Astrocyte (in vitro differentiated cells and primary cell): ENCODE results near the gene NAALADL2. TPM values are rescaled to one million over a fixed set of nuclear protein-coding genes. Genes with fewer than 3 reads are reported as not detected.

ENCODE experiments used
- DNase-seq: peaks from one replicate; pipeline ENCODE4 v3.0.0-alpha.2; 2010; ENCODE audit warnings: low read depth
- FAIRE-seq: peaks from 2 replicates; lab custom pipeline; 2011; peaks lifted over from hg19 to GRCh38; lab: Jason Lieb, UNC
- H2AFZ ChIP-seq: 2 replicates; pipeline ENCODE4 v1.6.0; 2012; ENCODE audit warnings: low read depth, low read length, inconsistent platforms
- H3K27ac ChIP-seq: 2 replicates; pipeline ENCODE4 v1.5.1; 2011; ENCODE audit warnings: low read depth, low read length, inconsistent platforms
- H3K27me3 ChIP-seq: 2 replicates; pipeline ENCODE4 v1.6.0; 2011; ENCODE audit warnings: low read length, inconsistent platforms; ENCODE audit not compliant: insufficient read depth
- H3K36me3 ChIP-seq: 2 replicates; pipeline ENCODE4 v1.5.1; 2011; ENCODE audit warnings: low read length, inconsistent platforms; ENCODE audit not compliant: insufficient read depth
- H3K4me1 ChIP-seq: 2 replicates; pipeline ENCODE4 v1.5.1; 2011; ENCODE audit warnings: low read length, inconsistent platforms; ENCODE audit not compliant: insufficient read depth
- H3K4me2 ChIP-seq: 2 replicates; pipeline ENCODE4 v1.6.0; 2012; ENCODE audit warnings: low read length, inconsistent platforms
- H3K4me3 ChIP-seq: 2 replicates; pipeline ENCODE4 v1.5.1; 2011; ENCODE audit warnings: low read depth, mild to moderate bottlenecking, low read length, inconsistent platforms; ENCODE audit not compliant: insufficient read depth
- H3K79me2 ChIP-seq: 2 replicates; pipeline ENCODE4 v1.6.0; 2012; ENCODE audit warnings: mild to moderate bottlenecking, low read length, inconsistent platforms; ENCODE audit not compliant: insufficient read depth
- H3K9ac ChIP-seq: 2 replicates; pipeline ENCODE4 v1.6.0; 2012; ENCODE audit warnings: mild to moderate bottlenecking, low read length, inconsistent platforms
- H3K9me3 ChIP-seq: 2 replicates; pipeline ENCODE4 v1.5.1; 2012; ENCODE audit warnings: low read depth, mild to moderate bottlenecking, low read length, inconsistent platforms; ENCODE audit not compliant: insufficient read depth
- H4K20me1 ChIP-seq: 2 replicates; pipeline ENCODE4 v1.6.0; 2012; ENCODE audit warnings: low read length, inconsistent platforms; ENCODE audit not compliant: insufficient read depth
- H3K27ac Mint-ChIP-seq: one replicate; pipeline ENCODE4 v1.8.0; 2021; ENCODE audit warnings: mild to moderate bottlenecking, mixed read lengths; ENCODE audit not compliant: unreplicated experiment
- H3K27me3 Mint-ChIP-seq: one replicate; pipeline ENCODE4 v1.8.0; 2021; ENCODE audit warnings: low read depth, mixed read lengths; ENCODE audit not compliant: unreplicated experiment
- H3K36me3 Mint-ChIP-seq: one replicate; pipeline ENCODE4 v1.8.0; 2021; ENCODE audit warnings: low read depth, mixed read lengths; ENCODE audit not compliant: unreplicated experiment
- H3K4me1 Mint-ChIP-seq: one replicate; pipeline ENCODE4 v1.8.0; 2021; ENCODE audit warnings: low read depth, mixed read lengths; ENCODE audit not compliant: unreplicated experiment
- H3K4me3 Mint-ChIP-seq: one replicate; pipeline ENCODE4 v1.8.0; 2021; ENCODE audit warnings: mild to moderate bottlenecking, moderate library complexity, mixed read lengths; ENCODE audit not compliant: unreplicated experiment
- H3K9me3 Mint-ChIP-seq: one replicate; pipeline ENCODE4 v1.8.0; 2021; ENCODE audit warnings: mild to moderate bottlenecking, mixed read lengths; ENCODE audit not compliant: unreplicated experiment
- EZH2 ChIP-seq: IDR thresholded peaks from 2 replicates; pipeline ENCODE4 v1.6.1; 2012; ENCODE audit warnings: mild to moderate bottlenecking, low read length, inconsistent platforms; ENCODE audit not compliant: insufficient read depth
- total RNA-seq: library from RNA; stranded (reverse); gene quantifications from 2 replicates; pipeline ENCODE4 v1.2.1, GENCODE V29; 2021
- TF ChIP-seq, protein P1 (sequence below): IDR thresholded peaks from 2 replicates; pipeline ENCODE4 v1.5.1; 2011; ENCODE audit warnings: low read depth, mild to moderate bottlenecking, inconsistent platforms, low read length, moderate library complexity; ENCODE audit not compliant: insufficient read depth

The NAALADL2 gene
- total RNA-seq, 1 donor from 2014 or later = 2.7 TPM

DNA sequence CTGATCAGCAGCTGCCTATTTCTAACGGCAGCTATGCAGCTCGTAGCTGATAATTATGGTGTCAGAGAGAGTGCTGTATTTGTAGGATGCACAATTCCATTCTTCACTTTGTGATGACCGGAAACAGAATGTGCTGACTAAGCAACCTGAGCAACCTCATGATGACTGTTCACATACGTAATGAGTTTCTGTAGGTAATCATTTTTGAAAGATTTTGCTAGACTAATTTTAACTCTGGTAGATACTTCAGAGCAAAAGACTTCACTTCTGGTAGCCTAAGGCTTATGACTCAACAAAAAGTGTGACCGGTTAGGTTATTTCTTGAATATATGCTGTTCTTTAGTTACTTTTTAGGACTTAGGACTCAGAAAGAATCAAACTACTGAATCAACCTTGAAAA, 567.7 kb downstream of the NAALADL2 start:
- no peak for FAIRE-seq
- Mint-ChIP-seq H3K9me3 (no peaks in the 10 kb centered on the region), H3K36me3 (no peaks in the 10 kb centered on the region), H3K27ac (peak overlapping the region; percentile 80), H3K4me3 (no peak overlapping the region), H3K4me1 (peaks cover 10% of the 10 kb centered on the region), H3K27me3 (no peaks in the 10 kb centered on the region)
- no peaks in the 10 kb centered on the region for H3K79me2 ChIP-seq
- no peaks in the 10 kb centered on the region for H3K27me3 ChIP-seq
- DNase-seq = peak; percentile 49
- H3K36me3 ChIP-seq = no peaks in the 10 kb centered on the region
- TF ChIP-seq, protein P1, sequence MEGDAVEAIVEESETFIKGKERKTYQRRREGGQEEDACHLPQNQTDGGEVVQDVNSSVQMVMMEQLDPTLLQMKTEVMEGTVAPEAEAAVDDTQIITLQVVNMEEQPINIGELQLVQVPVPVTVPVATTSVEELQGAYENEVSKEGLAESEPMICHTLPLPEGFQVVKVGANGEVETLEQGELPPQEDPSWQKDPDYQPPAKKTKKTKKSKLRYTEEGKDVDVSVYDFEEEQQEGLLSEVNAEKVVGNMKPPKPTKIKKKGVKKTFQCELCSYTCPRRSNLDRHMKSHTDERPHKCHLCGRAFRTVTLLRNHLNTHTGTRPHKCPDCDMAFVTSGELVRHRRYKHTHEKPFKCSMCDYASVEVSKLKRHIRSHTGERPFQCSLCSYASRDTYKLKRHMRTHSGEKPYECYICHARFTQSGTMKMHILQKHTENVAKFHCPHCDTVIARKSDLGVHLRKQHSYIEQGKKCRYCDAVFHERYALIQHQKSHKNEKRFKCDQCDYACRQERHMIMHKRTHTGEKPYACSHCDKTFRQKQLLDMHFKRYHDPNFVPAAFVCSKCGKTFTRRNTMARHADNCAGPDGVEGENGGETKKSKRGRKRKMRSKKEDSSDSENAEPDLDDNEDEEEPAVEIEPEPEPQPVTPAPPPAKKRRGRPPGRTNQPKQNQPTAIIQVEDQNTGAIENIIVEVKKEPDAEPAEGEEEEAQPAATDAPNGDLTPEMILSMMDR = no peak
- no peak for TF ChIP-seq EZH2
- no peak overlapping the region for H2AFZ ChIP-seq
- H3K27ac ChIP-seq = no peak overlapping the region
- no peaks in the 10 kb centered on the region for H3K9me3 ChIP-seq
- peaks cover 8% of the 10 kb centered on the region for H3K4me1 ChIP-seq
- H3K4me2 ChIP-seq = no peak overlapping the region
- no peak overlapping the region for H3K9ac ChIP-seq
- H3K4me3 ChIP-seq = no peak overlapping the region
- H4K20me1 ChIP-seq = no peaks in the 10 kb centered on the region

DNA sequence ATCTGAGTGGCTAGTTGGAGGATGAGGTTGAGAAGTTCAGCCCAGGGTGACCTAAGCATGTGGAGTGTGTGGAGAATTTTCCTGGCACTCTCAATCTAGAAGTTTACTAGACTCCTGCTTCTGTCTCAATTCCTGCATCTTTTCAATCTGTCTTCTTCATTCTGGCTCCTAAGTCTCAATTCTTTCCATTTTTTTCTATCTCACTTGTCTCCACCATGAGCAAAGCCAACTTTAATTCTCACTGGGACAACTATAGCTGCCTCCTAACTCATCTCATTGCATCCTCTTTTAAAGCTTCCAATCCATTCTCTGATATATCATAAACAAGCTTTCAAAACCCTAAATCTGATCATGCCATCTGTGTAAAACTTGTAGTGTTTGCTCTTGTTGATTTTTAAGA, 569.3 kb downstream of the NAALADL2 start:
- no peak overlapping the region for H3K27ac Mint-ChIP-seq
- Histone ChIP-seq H3K27ac (no peak overlapping the region), H3K9me3 (no peaks in the 10 kb centered on the region), H2AFZ (peak overlapping the region; percentile 5), H3K4me3 (no peak overlapping the region), H3K36me3 (no peaks in the 10 kb centered on the region), H3K9ac (no peak overlapping the region), H3K4me1 (peaks cover 25% of the 10 kb centered on the region), H3K79me2 (no peaks in the 10 kb centered on the region), H4K20me1 (no peaks in the 10 kb centered on the region), H3K27me3 (no peaks in the 10 kb centered on the region), H3K4me2 (no peak overlapping the region)
- no peak for TF ChIP-seq EZH2
- TF ChIP-seq, protein P1 = no peak
- H3K9me3 Mint-ChIP-seq = no peaks in the 10 kb centered on the region
- DNase-seq = no peak
- H3K4me3 Mint-ChIP-seq = no peak overlapping the region
- no peaks in the 10 kb centered on the region for H3K27me3 Mint-ChIP-seq
- peaks cover 20% of the 10 kb centered on the region for H3K4me1 Mint-ChIP-seq
- H3K36me3 Mint-ChIP-seq = no peaks in the 10 kb centered on the region
- no peak for FAIRE-seq

DNA sequence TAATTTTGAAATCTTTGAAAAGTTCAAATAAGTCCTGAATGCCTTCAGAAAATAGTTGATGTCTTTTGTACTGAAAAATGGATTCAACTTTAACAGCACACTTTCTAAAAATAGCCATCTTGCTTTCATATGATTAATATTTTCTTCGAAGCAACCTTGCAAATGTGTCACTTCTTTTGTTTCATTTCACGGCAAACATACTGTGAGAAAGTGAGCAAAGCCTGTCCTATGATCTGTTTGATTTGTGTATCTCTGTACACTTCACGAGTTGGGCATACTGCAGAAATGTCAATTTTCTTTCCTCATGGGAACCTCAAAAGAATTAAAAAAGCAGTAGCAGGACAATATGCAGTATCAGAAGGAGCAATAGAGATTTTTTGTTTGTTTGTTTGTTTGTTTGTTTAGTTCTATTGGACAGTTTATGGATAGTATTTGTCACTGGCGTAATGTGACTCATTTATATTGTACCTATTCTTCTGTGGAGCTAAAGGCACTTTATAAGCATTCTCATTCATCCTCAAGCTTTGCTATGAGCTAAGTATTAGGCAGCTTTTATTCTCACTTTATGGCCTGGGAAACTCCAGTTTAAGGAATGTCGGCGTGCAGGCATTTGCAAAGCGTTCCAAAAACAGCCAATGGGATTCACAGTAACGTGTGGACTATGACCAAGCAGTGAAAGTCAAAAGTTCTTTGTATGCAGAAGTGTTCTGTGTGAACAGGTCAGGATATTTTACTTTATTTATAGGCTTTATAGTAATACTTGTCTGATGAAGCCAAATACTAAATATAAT, 572.0 kb downstream of the NAALADL2 start:
- TF ChIP-seq EZH2 = no peak
- TF ChIP-seq, protein P1 = no peak
- H3K36me3 Mint-ChIP-seq = no peaks in the 10 kb centered on the region
- peak overlapping the region; percentile 74 for H3K4me2 ChIP-seq
- H3K27me3 Mint-ChIP-seq = no peaks in the 10 kb centered on the region
- H4K20me1 ChIP-seq = no peaks in the 10 kb centered on the region
- no peaks in the 10 kb centered on the region for H3K9me3 Mint-ChIP-seq
- H3K79me2 ChIP-seq = no peaks in the 10 kb centered on the region
- H3K27ac Mint-ChIP-seq = no peak overlapping the region
- peaks cover 20% of the 10 kb centered on the region for H3K4me1 Mint-ChIP-seq
- DNase-seq (peak; percentile 90), FAIRE-seq (peak; percentile 63)
- H3K4me3 ChIP-seq = no peak overlapping the region
- no peaks in the 10 kb centered on the region for H3K9me3 ChIP-seq
- H3K27me3 ChIP-seq = no peaks in the 10 kb centered on the region
- no peak overlapping the region for H2AFZ ChIP-seq
- H3K36me3 ChIP-seq = no peaks in the 10 kb centered on the region
- H3K27ac ChIP-seq = peak overlapping the region; percentile 92
- H3K9ac ChIP-seq = peak overlapping the region; percentile 66
- H3K4me3 Mint-ChIP-seq = no peak overlapping the region
- H3K4me1 ChIP-seq = peaks cover 26% of the 10 kb centered on the region
